GM19239 (cell line): ENCODE measurements around the gene PRKCI.
"Not testable (repeated sequence)": the region's sequence is repeated elsewhere in the genome, so short reads cannot be mapped to it uniquely, and the experiment has no call there.

ENCODE experiments used
- DNase-seq: peaks from one replicate; pipeline ENCODE4 v3.0.0; 2011; ENCODE audit warnings: low spot score; ENCODE audit not compliant: insufficient read length
- FAIRE-seq: peaks from 2 replicates; lab custom pipeline; 2011; peaks lifted over from hg19 to GRCh38; lab: Jason Lieb, UNC

The PRKCI gene

DNA sequence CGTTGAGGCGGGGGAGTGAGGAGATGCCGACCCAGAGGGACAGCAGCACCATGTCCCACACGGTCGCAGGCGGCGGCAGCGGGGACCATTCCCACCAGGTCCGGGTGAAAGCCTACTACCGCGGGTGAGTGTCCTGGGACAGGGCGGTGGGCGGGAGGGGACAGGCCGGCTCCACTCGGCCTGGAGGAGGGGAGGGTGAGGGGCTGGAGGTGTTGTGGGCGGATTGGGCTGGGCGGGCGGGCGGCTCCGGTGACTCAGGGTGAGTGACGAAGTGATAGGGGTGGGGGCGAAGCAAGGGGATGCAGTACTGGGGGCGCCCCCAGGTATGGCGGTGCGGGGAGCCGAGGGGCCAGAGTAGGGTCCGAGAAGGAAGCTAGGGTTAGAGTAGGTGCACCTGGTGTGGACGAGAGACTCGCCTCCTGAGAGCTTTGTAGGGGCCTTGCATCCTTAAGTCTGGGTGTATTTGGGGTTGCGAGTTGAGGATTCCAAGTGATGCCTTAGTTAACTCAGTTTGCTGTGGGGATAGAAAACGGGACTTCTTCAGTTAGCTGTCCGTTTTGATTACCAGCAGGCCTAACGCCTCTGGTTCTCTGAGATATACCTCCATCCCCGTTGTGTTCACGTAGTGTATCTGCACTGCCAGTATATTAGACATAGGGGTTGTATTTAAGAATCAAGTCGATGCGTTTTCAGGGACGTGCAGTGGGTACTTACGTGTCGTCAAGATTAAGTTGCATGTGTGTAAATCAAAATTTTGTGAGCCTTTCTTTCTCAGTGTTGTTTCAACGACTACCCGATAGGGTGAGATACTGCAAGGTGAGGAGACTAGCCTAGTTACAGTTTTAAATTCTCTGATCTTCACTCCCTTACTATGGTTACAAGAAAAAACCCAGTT lies 670 bp downstream of the PRKCI start:
- FAIRE-seq: peak; percentile 84
- DNase-seq: peak; percentile 24

DNA sequence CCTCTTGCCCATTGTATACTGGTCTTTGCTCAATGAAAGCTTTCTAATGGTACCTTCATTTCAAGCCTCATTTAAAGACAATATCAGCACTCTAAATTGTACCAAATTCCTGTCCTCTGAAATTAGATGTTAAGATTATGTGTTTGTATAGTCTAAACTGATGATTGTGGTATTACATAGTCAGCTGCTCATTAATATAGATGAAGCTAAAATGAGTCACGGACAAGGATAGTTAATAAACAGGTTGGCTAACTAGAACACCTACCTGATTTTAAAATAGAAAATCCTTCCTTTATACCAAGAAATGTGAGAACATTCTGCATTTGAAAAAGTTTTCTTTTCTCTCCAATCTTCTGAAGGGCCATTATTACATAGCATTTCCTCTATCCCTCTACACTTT lies 2.9 kb downstream of the PRKCI start:
- DNase-seq: no peak
- no peak for FAIRE-seq

DNA sequence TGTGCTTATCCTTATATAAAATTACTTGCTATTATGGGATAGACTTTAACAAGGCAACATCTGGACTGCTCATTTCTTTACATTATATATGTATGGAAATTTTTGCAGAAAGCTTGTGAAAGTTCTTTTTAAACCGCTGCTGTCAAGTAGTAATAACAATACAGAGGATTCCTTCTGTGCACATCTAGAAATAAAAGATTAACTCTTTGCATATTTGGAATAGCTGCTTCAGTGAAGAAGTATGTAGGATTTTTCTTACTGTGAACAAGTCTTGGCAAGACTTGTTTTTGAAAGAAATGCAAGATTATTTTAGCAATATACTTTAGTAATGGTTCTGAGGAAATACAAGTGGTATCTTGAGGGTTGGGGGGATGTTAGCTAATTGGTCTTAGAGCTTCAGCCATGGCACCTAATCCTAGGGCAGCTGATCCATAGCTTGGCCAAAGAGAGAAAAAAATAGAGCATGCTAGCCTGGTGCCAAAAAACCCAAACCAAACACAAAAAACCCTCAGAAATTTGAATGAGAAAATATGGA lies 4.3 kb downstream of the PRKCI start:
- DNase-seq: no peak
- no peak for FAIRE-seq

- no peak for FAIRE-seq
- DNase-seq: no peak
Measured at GRCh38 chr3:170228093-170228766, 6.0 kb downstream of the PRKCI start.

- FAIRE-seq (no peak), DNase-seq (no peak)
Measured at GRCh38 chr3:170232266-170232665, 10.0 kb downstream of the PRKCI start.

GRCh38 chr3:170233530-170233929 lies 11.3 kb downstream of the PRKCI start:
- no peak for FAIRE-seq
- DNase-seq: no peak

DNA sequence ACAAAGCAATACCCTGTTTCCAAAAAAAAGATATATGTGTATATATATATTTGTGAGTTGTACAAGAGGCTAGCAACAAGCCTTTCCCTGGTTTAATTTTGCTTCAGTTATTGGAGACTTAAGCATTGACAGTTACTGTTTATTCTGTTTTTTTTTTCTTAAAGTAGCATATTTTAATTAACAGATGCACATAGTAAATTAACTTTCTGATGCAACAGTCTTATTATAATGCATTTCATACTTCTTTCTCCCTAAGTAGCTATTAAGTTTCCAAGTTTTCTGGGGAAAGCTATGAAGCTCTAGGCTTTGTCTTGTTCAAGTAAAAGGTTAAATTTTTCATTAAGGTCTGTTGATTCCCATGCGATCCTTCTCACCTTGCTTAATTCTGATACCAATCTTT lies 17.9 kb downstream of the PRKCI start:
- no peak for FAIRE-seq

GRCh38 chr3:170240671-170241070 lies 18.4 kb downstream of the PRKCI start:
- DNase-seq (no peak), FAIRE-seq (peak; percentile 79)

More for the DNA sequence above, 17.9 kb downstream of the PRKCI start:
- DNase-seq: no peak

DNA sequence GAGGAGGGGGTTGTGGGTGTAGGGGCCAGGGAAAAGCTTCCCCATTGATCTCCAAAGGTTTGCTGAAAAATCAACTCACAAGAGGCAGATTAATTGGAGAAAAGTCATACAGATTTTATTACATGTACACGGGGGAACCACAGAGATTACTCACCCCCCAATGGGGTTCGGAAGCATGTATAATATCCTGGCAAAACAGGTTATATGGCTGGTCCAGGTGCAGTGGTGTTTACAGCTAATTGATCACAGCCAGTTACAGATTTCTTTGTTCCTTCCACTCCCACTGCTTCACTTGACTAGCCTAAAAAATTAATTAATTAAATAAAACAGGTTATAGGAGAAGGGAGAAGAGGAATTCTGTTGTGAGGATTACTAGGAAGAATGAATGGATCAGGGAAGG lies 22.4 kb downstream of the PRKCI start:
- no peak for FAIRE-seq
- DNase-seq: no peak

DNA sequence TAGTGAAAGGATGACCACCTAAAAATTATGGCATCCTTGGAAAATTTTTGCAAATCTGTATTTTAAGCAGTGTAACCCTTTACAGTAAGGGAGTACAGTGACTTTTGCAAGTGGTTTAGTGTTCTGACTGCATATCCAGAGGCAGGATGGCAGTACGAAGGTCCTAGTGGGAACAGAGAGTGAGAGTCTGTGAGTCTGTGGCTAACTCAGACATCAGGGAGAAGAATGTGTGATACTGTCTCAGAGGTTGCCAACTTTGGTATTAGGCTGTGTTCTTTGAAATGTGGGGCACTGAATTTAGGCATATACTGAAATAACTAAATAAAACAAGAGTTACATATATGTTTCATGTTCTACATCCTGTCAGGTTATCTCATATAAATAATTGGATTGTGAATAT lies 25.7 kb downstream of the PRKCI start:
- DNase-seq: no peak
- peak; percentile 47 for FAIRE-seq

DNA sequence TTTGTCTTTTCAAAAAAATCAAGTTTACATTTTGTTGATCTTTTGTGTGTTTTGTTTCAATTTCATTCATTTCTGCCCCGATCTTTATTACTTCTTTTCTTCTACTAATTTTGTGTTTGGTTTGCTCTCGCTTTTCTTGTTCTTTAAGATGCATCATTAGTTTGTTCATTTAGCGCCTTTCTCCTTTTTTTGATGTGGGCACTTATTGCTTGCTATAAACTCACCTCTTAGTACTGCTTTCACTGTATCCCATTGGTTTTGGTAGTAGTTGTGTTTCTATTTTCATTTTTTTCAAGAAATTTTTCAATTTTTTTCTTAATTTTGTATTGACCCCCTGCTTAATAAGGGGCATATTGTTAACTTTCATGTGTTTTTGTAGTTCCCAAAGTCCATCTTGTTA lies 34.4 kb downstream of the PRKCI start:
- DNase-seq (no peak), FAIRE-seq (no peak)

DNA sequence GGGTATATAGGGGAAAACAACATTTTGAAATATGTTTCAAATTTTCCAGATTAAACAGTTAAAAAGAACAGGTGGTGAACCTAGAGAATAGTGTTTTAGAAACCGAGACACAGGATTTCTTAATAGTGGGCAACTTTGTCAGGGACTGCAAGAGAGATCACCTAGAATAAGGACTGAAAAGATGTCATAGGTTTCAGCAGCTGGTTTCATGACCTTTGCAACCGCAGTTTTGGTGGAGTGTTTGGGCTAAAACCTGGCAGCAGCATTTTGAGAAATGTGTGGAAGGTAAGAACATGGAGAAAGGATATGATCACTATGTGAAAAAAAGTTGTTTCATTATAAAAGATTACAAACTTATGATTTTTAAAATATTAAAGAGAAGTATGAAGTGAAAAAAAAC lies 34.9 kb downstream of the PRKCI start:
- no peak for DNase-seq
- peak; percentile 96 for FAIRE-seq

- no peak for DNase-seq
- FAIRE-seq: peak; percentile 44
Measured at GRCh38 chr3:170258105-170258487, 35.9 kb downstream of the PRKCI start.

- DNase-seq (no peak), FAIRE-seq (no peak)
Measured at GRCh38 chr3:170259907-170260306, 37.7 kb downstream of the PRKCI start.

- DNase-seq (no peak), FAIRE-seq (no peak)
Measured at GRCh38 chr3:170267793-170268192, 45.6 kb downstream of the PRKCI start.

DNA sequence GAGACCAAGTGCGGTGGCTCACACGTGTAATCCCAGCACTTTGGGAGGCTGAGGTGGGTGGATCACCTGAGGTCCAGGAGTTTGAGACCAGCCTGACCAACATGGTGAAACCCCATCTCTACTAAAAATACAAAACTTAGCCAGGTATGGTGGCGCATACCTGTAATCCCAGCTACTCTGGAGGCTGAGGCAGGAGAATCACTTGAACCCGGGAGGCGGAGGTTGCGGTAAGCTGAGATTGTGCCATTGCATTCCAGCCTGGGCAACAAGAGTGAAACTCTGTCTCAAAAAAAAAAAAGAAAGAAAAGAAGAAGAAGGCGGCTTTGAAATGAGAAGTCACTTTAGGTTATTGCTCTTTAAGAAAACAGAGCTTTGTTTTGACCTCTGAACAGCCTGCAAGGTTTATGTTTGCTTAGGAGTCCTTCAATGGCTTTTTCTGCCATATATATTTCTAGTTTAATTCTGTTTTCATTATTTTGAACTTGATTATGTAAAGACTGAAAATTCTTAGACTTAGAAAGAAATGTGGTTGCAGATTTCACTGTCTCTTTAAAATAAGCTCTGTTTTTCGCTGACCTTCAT lies 47.5 kb downstream of the PRKCI start:
- DNase-seq, FAIRE-seq: not testable (repeated sequence)

DNA sequence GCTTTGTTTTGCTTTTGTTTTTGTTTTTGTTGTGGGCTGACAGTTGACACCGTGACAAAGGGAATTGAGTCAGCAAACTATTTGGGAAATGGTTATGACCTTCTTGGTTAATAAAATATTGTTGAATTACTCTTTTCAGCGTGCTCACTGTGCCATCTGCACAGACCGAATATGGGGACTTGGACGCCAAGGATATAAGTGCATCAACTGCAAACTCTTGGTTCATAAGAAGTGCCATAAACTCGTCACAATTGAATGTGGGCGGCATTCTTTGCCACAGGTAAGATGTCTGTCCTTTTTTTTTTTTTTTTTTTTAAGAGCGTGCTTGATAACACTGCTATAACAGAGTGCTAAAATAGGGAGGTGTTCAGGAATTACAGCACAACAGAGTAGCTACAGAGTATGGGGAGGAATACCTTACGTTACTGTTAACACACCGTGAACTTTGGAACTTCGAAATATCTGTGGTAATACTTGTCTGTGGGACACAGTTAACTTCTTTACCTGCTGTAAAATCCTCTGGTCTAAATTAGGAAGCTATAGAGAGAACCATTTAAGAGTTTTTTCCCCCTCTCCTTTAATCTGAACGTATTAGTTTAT lies 48.2 kb downstream of the PRKCI start:
- no peak for FAIRE-seq
- DNase-seq: no peak

- DNase-seq (no peak), FAIRE-seq (no peak)
Measured at GRCh38 chr3:170274641-170275040, 52.4 kb downstream of the PRKCI start.

- FAIRE-seq (no peak), DNase-seq (no peak)
Measured at GRCh38 chr3:170275832-170276231, 53.6 kb downstream of the PRKCI start.

DNA sequence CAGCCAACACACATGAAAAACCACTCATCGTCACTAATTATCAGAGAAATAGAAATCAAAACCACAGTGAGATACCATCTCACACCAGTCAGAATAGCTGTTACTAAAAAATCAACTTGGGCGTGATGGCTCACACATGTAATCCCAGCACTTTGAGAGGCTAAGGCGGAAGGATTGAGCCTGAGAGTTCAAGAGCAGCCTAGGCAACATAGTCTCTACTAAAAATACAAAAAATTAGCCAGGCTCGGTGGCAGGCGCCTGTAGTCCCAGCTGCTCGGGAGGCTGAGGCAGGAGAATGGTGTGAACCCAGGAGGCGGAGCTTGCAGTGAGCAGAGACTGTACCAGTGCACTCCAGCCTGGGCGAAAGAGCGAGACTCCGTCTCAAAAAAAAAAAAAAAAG lies 55.1 kb downstream of the PRKCI start:
- not testable (repeated sequence) for FAIRE-seq, DNase-seq
